AG04449 (cell line): Measurements from ENCODE around the gene MCRS1.

Source experiments
- CTCF ChIA-PET: fragments of 350-600 bp; formaldehyde crosslinking; extraction: SDS; loops from one replicate; lab custom pipeline; 2021; ENCODE audit warnings: antibody characterized with exemption; lab: Yijun Ruan, JAX
- POLR2A ChIA-PET: fragments of 400-600, 350-600 bp; formaldehyde crosslinking; extraction: SDS; loops from one replicate; lab custom pipeline; 2020; ENCODE audit warnings: antibody characterized with exemption, inconsistent platforms; lab: Yijun Ruan, JAX
- DNase-seq: peaks from one replicate; pipeline ENCODE4 v3.0.0-alpha.2; 2010; ENCODE audit warnings: low read depth, low spot score
- H3K4me3 ChIP-seq: 2 replicates; pipeline ENCODE4 v1.5.1; 2011; ENCODE audit warnings: low read depth, mild to moderate bottlenecking, control low read depth, low read length
- TF ChIP-seq, protein P1 (sequence below): IDR thresholded peaks from one replicate; pipeline ENCODE4 v1.5.1; 2011; ENCODE audit warnings: mild to moderate bottlenecking, moderate library complexity, low read length, control low read depth, inconsistent platforms; ENCODE audit not compliant: insufficient read depth; ENCODE audit errors: missing control alignments

MCRS1 gene

GRCh38 chr12:49541911-49542505 lies 25.9 kb downstream of the MCRS1 start:
- H3K4me3 ChIP-seq, result no peak overlapping the region
- ChIA-PET POLR2A (interaction anchor here (0.7 kb wide), 1 partner anchor 55 kb away, joined by 3 read pairs; no protein-coding TSS in a partner anchor), CTCF (interaction anchor here (0.8 to 1.4 kb wide), 3 partner anchors 12 to 245 kb away, joined by 3 to 4 read pairs (median 3); no protein-coding TSS in a partner anchor)
- no peak for DNase-seq
- TF ChIP-seq, protein P1, sequence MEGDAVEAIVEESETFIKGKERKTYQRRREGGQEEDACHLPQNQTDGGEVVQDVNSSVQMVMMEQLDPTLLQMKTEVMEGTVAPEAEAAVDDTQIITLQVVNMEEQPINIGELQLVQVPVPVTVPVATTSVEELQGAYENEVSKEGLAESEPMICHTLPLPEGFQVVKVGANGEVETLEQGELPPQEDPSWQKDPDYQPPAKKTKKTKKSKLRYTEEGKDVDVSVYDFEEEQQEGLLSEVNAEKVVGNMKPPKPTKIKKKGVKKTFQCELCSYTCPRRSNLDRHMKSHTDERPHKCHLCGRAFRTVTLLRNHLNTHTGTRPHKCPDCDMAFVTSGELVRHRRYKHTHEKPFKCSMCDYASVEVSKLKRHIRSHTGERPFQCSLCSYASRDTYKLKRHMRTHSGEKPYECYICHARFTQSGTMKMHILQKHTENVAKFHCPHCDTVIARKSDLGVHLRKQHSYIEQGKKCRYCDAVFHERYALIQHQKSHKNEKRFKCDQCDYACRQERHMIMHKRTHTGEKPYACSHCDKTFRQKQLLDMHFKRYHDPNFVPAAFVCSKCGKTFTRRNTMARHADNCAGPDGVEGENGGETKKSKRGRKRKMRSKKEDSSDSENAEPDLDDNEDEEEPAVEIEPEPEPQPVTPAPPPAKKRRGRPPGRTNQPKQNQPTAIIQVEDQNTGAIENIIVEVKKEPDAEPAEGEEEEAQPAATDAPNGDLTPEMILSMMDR, result no peak

GRCh38 chr12:49541140-49541861 lies 26.6 kb downstream of the MCRS1 start:
- TF ChIP-seq, protein P1, result no peak
- ChIA-PET POLR2A (interaction anchor here (0.7 kb wide), 1 partner anchor 54 kb away, joined by 3 read pairs; no protein-coding TSS in a partner anchor), CTCF (no interaction called here)

GRCh38 chr12:49540229-49541139 lies 27.5 kb downstream of the MCRS1 start:
- no peak overlapping the region for H3K4me3 ChIP-seq
- DNase-seq, result no peak
- CTCF ChIA-PET, result interaction anchor here (1.1 to 2.0 kb wide), 3 partner anchors 13 to 182 kb away, joined by 3 to 5 read pairs (median 4); no protein-coding TSS in a partner anchor
- TF ChIP-seq, protein P1, result no peak
- POLR2A ChIA-PET, result no interaction called here

More at GRCh38 chr12:49541140-49541861, 26.6 kb downstream of the MCRS1 start:
- DNase-seq, result no peak
- no peak overlapping the region for H3K4me3 ChIP-seq

- ChIA-PET CTCF (interaction anchor here (1.1 to 2.0 kb wide), 3 partner anchors 14 to 181 kb away, joined by 3 to 5 read pairs (median 4); no protein-coding TSS in a partner anchor), POLR2A (no interaction called here)
- no peak overlapping the region for H3K4me3 ChIP-seq
- TF ChIP-seq, protein P1, result no peak
- no peak for DNase-seq
Measured at GRCh38 chr12:49539406-49540228, 28.3 kb downstream of the MCRS1 start.

DNA sequence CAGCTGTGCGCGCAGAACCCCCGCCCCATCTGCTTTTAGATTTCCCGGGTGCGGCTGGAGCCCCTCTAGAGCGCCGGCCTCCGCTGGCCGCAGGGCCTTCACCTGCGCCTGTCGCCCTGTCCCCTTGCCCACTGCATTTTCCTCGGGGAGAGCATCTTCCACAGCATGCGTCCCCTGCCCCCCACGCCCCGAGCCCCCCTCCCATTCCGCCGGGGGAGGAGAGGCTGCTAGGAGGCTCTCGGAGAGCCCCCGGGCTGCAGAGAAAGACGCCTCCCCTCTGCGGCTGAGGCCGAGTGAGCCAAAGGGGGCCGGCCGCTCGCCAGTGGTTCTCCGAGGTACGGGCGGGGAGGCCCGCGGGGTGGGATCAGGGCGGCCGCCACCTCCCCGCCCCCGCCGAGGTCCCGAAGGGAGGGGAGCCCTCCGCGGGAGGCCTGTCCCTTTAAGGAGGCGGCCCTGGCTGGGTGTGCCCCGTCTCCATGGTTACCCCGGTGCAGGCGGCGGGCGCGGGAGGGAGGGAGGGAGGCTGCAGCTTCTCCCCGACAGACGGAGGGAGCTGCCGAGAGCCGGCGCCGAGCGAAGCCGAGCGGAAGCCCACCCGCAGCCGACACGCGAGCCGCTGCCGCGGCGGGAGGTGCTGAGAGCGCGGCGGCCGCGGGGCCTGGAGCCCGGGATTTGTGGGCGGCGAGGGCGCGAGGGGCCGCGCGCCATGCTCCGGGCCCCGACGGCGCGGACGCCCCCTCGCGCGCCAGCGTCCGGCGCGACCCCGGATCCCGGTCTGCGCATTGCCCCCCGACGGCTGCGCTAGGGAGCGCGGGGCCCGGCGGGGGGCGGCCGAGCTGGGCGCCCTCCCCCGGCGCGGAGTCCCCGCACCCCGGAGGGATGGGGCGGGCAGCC lies 29.2 kb downstream of the MCRS1 start, which contains the start of gene KCNH3:
Gene KCNH3, plus strand, starts transcription at position 521 of the 894 bp plus-strand sequence. CDS start 387 bp downstream, outside the sequence.
- H3K4me3 ChIP-seq, result peak within 1 kb of the TSS; percentile 38
- CTCF ChIA-PET, result interaction anchor here (0.8 to 3.9 kb wide), 7 partner anchors 15 to 450 kb away, joined by 3 to 35 read pairs (median 4); no protein-coding TSS in a partner anchor
- POLR2A ChIA-PET, result no interaction called here
- TF ChIP-seq, protein P1, result no peak
- no peak for DNase-seq
